Stimulated activated CD4-positive, alpha-beta T cell treated with anti-CD3 and anti-CD28 coated beads, Interleukin-2, amount 100 ng/mL, for 4 hours (primary cell): ENCODE results near the gene TMEM132D.
"Not testable (repeated sequence)": the region's sequence is repeated elsewhere in the genome, so short reads cannot be mapped to it uniquely, and the experiment has no call there.

ENCODE experiments used
- DNase-seq: peaks from one replicate; pipeline ENCODE4 v3.0.0-alpha.2; 2020; ENCODE audit warnings: low read depth

The TMEM132D gene

DNA sequence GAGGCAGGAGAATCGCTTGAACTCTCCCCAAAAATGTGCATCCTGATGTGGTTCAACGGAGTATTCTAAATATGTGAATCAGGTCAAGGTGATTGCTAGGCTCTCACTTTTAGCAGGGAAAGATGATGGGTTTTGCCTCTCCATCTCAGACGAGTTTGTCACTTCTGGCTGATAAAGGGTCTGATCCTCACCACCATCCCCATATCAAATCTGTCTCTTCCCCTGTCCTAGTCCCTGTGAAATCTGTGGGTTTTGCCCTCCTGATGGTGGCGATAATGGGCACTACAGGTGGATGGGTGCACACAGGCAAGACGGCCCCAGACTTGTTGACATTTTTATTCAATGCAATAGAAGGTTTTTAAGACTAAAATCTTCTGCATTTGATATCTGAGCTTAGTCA lies 665.9 kb downstream of the TMEM132D start:
- DNase-seq: no peak

DNA sequence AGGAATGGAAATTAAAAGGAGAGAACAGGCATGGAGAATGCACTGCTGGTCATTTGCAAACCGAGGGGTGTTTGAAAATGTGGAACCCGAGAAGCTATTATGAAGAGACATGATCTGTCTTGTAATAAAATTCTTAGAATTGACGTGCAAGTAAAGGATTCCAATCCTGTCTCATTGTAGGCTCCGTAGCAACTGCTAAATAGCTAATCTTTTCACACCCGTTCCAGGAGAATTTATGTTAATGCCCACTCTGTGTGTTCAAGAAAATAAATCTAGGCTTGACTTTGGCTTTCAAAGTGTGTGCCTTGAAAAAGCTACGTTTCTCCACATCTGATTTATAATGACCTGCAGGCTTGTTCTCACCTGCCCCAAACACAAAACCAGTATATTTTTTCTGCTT lies 669.6 kb downstream of the TMEM132D start:
- DNase-seq: no peak

DNA sequence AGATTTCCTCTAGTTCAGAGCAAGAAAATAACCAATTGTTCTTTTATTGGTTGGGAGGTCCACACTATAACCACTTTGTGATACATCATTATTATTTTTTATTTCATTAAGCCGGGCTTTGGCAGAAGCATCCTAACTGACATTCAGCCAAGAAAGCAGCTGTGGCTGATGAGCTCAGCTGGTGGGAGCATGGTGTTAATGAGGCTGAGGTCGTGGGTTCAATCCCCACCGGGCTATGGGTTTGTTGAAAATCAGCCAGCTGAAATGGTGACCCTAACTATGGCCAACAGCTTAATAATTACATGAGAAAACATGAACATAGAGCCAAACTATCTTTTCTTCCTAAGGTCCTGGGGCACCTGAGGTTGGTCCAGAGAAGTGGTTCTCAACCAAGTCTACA lies 672.3 kb downstream of the TMEM132D start:
- no peak for DNase-seq

DNA sequence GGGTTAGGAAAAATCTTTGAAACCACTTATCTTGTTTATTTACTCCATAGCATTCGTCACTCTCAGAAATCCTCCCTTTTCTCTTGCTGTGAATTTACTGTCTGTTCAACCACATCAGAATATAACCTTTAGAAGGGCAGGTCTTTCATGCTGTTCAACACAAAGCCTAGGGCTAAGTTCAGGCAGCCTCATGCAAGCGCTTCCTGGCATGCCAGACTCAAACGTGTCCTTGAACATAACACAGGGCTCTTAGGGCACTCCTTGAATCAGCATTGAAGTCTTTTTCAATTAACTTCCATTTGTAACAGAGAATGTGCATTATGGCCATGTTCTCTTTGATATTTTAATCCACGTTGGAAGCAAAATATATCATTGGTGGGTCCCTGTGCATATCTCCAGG lies 672.8 kb downstream of the TMEM132D start:
- no peak for DNase-seq

DNA sequence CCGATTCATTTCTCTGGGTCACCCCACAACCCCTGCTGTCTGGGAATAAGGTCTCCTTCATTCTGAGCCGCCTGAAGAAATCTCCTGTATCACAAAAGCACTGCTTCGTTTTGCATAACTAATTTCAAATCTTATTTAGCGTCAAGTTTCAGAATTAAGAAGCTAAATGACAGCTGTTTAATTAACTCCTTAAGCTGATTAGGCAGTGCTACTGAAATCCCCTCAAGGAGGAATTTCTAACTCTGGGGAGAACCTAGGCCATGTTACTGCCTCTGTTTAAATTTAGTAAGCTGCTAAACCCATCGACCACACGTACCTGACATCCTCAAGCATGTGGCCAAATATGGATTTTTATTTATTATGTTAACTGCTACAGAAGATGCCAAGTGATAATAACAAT lies 677.0 kb downstream of the TMEM132D start:
- DNase-seq: no peak

DNA sequence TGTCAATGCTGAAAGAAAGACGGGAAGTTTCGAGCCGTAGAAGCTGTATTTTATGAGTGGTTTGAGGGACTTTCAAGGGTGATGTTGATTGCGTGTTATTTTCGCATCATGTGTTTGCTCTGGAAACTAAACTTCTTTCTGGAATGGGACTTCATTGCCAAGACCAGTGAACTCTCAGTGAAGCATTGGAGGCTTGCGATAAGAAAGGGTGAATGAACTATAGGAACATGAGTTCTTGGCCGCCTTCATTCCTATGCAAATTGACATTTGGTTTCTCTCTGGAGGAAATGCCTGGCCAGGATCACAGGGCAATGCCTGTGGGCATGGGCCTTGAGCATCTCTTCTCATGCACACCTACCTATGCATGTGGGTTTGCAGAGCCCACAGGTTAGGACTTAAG lies 677.8 kb downstream of the TMEM132D start:
- DNase-seq: no peak

DNA sequence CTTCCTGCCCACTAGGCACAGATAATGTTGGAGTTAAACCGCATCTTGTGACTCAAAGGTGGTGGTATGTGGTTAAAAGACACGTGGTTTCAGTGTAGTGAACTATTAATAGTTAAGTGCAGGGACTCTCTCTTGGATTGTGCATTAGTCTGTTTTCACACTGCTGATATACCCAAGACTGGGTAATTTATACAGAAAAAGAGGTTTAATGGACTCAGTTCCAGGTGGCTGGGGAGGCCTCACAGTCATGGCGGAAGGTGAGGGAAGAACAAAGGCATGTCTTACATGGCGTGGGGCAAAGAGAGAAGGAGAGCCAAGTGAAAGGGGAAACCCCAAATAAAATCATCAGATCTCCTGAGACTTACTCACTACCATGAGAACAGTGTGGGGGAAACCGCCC lies 688.3 kb downstream of the TMEM132D start:
- DNase-seq: no peak

DNA sequence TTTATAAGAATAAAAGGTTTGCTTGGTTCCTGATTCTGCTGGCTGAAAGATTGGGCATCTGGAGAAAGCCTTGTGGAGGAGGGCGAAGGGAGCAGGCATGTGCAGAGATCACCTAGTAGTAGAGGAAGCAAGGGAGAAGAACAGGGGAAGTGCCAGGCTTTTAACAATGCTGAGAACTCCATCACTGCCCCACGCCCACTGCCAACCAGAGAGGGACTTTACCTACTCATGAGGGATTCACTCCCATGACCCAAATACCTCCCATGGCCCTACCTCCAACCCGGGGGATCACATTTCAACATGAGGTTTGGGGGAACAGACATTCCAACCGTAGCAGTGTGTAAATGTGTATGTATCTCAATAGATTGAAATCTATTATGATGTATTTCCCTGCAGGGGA lies 690.3 kb downstream of the TMEM132D start:
- DNase-seq: no peak

- no peak for DNase-seq
Observed at GRCh38 chr12:129211862-129212630, 691.8 kb downstream of the TMEM132D start.

DNA sequence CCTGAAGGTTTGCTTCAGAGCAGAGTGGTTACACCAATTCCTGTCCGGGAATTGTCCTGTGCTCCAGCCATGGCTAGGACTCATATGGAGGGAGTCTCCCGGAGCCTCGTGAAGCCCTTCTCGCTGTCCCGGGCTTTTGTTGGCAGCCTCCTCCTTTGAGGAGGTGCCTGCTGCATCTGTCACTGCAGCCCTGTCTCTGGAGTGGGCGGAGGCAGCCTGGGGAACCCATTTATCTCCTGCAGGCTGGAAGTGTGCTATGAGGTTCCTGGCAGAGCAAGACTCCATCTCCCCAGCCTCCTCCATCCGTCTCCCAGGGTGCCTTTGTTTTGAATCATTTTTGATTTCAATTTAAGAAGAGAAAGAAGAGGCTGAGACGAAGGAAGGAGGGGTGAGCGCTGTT lies 695.3 kb downstream of the TMEM132D start:
- DNase-seq: no peak

GRCh38 chr12:129207084-129207483 lies 696.7 kb downstream of the TMEM132D start:
- no peak for DNase-seq

DNA sequence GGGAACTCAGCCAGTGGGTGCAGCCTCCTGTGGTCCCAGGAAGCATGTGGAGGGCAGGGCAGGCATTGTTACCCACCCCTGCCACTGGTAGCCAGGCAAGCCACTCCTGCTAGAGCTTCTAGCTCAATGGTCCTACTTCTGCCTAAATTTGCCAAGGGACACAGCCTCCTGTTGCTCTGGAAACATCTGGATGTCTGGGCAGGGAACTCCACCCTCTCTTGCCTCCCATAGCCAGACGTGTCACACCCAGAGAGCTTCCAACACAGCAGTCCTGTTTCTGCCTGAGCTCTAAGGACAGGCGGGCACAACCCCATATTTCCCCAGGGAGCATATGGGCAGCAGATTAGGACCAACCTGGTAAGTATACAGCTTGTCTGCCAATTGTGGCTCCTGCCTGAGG lies 700.4 kb downstream of the TMEM132D start:
- DNase-seq: no peak

DNA sequence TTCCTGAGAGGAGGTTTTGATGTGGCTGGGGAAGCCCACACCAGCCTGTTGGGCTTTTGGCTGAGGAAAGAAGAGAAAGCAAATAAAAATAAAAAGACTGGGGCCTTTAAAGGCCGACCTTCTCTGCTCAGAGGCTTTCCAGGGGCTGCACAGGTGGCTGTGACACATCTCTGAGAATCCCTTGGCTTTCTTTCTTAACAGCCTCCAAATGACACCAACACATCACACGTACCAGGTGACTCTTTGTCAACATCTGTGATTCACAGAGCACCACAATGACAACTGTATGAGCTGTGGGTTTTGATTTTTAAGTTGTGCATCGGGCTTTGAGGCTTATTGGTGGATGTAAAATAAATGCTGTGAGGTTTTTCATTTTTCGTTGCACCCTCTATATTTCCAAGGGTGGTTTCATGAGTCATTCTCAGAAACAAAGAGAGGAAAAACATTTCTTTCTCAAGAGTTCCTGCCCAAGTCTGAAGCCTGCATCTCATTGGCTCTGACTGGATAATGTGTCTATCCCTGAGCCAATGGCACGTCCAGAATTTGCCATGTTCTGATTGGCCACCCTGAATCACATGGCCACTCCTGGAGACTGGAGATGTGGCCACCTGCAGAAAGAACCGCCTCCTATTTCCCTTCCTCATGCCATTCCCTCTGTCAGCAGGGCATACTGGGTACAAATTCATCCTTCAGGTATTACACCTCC lies 701.6 kb downstream of the TMEM132D start:
- no peak for DNase-seq

DNA sequence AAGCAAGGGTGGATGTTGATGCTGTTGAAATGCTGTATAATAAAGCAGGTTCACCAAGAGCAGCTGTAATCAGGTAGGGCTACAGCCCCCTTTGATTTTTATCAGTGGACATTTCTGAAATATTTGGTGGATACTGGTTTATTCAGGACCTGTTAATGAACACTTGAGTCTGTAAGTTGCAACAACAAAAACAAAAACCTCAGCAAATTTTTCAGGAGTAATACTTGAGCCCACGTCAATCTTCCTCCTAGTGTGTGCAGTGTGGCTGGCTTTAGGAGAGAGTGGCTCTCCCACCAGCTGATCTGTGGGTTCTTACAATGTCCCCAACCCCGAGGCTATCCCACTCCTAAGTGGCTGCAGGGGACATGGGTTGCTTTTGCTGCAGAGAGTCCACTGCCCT lies 702.8 kb downstream of the TMEM132D start:
- DNase-seq: no peak

- DNase-seq: no peak
Observed at GRCh38 chr12:129200576-129200975, 703.2 kb downstream of the TMEM132D start.

GRCh38 chr12:129196927-129197326 lies 706.9 kb downstream of the TMEM132D start:
- DNase-seq: no peak

GRCh38 chr12:129195081-129195480 lies 708.7 kb downstream of the TMEM132D start:
- DNase-seq: no peak

GRCh38 chr12:129193263-129193871 lies 710.5 kb downstream of the TMEM132D start:
- DNase-seq: no peak

- DNase-seq: no peak
Observed at GRCh38 chr12:129190827-129191226, 713.0 kb downstream of the TMEM132D start.

GRCh38 chr12:129189879-129190278 lies 713.9 kb downstream of the TMEM132D start:
- DNase-seq: not testable (repeated sequence)

GRCh38 chr12:129186952-129187351 lies 716.9 kb downstream of the TMEM132D start:
- DNase-seq: no peak

GRCh38 chr12:129185855-129186254 lies 718.0 kb downstream of the TMEM132D start:
- DNase-seq: no peak
